Epithelial cell of proximal tubule (primary cell): ENCODE measurements around the gene JAKMIP2. TPM values are rescaled to one million over a fixed set of nuclear protein-coding genes. Genes with fewer than 3 reads are reported as not detected.

Experiments used
- DNase-seq: peaks from one replicate; pipeline ENCODE4 v3.0.0-alpha.2; 2011; ENCODE audit warnings: low read depth
- H3K4me3 ChIP-seq: 2 replicates; pipeline ENCODE4 v1.5.1; 2011; ENCODE audit warnings: low read depth, mild to moderate bottlenecking, low read length
- CTCF ChIP-seq: conservative IDR thresholded peaks from 2 replicates; pipeline ENCODE4 v1.5.1; 2012; ENCODE audit warnings: low read depth, mild to moderate bottlenecking, low read length
- total RNA-seq: library from RNA; depleted of rRNA; stranded (reverse); fragments of >200 nt; gene quantifications from 2 replicates; pipeline ENCODE4 v1.2.3, GENCODE V29; 2015

The JAKMIP2 gene
- total RNA-seq, 1 donor from 2014 or later = 0.17 TPM

GRCh38 chr5:147617711-147618350, 164.7 kb downstream of the JAKMIP2 start:
- TF ChIP-seq CTCF = no peak
- no peak overlapping the region for H3K4me3 ChIP-seq
- no peak for DNase-seq

GRCh38 chr5:147617191-147617606, 165.3 kb downstream of the JAKMIP2 start:
- no peak for DNase-seq
- no peak overlapping the region for H3K4me3 ChIP-seq
- no peak for TF ChIP-seq CTCF

GRCh38 chr5:147616421-147616820, 166.1 kb downstream of the JAKMIP2 start:
- H3K4me3 ChIP-seq = no peak overlapping the region
- DNase-seq = no peak
- no peak for TF ChIP-seq CTCF

- no peak for DNase-seq
- no peak overlapping the region for H3K4me3 ChIP-seq
- no peak for TF ChIP-seq CTCF
Measured at GRCh38 chr5:147613359-147613758, 169.2 kb downstream of the JAKMIP2 start.

- no peak for DNase-seq
- no peak for TF ChIP-seq CTCF
- H3K4me3 ChIP-seq = no peak overlapping the region
Measured at GRCh38 chr5:147611483-147611882, 171.0 kb downstream of the JAKMIP2 start.

GRCh38 chr5:147610798-147611197, 171.7 kb downstream of the JAKMIP2 start:
- no peak for TF ChIP-seq CTCF
- H3K4me3 ChIP-seq = no peak overlapping the region
- no peak for DNase-seq

- no peak overlapping the region for H3K4me3 ChIP-seq
- TF ChIP-seq CTCF = no peak
- DNase-seq = no peak
Measured at GRCh38 chr5:147601652-147602051, 180.9 kb downstream of the JAKMIP2 start.
